Cardiac fibroblast (primary cell): ENCODE measurements around the gene KDSR.

Source experiments
- DNase-seq, 2 donors: peaks; one replicate each; pipeline versions ENCODE4 v3.0.0 to v3.0.0-alpha.2; 2010; ENCODE audit warnings: low read depth in 2 of 2
- H3K4me3 ChIP-seq, 2 donors: replicated peaks in 1 of 2; 1 replicate in 1 of 2; 2 replicates in 1 of 2; pipeline ENCODE4 v1.5.1; 2011; ENCODE audit warnings: low read depth in 2 of 2, low read length in 2 of 2, mild to moderate bottlenecking in 2 of 2, moderate library complexity in 1 of 2
- CTCF ChIP-seq: IDR thresholded peaks from one replicate; pipeline ENCODE4 v1.5.1; 2011; ENCODE audit warnings: low read depth, mild to moderate bottlenecking, low read length, inconsistent platforms

Gene KDSR

DNA sequence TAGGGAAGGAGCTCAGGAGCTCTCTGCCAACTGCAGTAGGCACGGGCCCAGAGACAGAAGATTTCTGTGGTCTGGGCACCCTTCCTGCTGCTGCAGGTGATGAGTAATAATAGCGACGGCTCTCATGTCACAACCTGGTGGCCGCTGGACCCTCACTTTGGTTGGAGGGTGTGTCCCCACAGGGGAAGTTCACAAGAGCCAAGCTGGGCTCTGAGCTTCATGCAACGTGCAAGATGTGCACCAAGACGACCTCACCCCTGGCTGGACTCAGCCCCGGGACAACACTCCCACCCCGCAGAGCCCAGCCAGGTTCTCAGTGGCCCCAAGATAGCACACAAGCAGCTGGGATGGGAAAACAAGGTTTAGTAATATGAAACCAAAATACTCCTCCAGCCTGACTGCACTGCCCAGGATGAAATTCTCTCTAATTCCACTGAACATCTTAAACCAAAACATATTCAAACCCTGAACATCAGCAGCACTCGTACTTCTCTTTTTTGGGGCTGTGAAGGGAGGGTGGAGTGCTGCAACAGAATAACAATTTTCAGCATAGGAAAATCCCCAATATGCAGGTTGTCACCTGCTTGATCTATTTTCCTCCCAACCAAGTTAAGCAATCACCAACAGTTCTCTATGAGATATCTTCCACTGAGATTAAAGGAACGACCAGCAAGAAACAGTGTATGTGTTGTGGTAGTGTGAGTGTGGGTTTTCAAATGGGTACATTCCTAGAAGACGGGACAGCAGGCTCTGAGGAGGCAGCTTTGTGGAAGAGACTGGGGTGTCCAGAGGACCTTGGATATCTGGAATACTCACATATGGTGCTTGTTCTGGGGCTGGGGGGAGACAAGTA, 73.9 kb downstream of the KDSR start:
- H3K4me3 ChIP-seq, result no peak overlapping the region
- no peak for TF ChIP-seq CTCF
- DNase-seq, result no peak

GRCh38 chr18:63291278-63291677, 75.7 kb downstream of the KDSR start:
- H3K4me3 ChIP-seq, result no peak overlapping the region
- DNase-seq, result no peak
- TF ChIP-seq CTCF, result no peak

DNA sequence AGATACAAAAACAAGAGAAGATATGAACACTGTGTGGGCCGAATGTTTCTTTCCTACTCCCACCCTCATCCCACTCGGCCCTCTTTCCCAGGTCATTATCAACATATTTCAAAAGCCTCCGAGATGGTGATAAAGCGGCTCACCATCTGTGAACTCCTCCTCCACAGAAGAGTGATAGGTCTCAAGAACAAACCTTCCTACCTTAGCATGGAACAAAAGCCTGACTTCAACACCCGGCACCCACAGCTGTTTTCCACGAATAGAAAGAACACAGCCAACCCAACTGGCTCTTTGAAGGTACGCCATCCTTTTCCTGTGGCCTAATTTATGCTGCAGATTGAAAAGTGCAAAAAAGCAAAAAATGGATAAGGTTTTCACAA, 76.2 kb downstream of the KDSR start:
- no peak for TF ChIP-seq CTCF
- DNase-seq, result no peak
- H3K4me3 ChIP-seq, result no peak overlapping the region

DNA sequence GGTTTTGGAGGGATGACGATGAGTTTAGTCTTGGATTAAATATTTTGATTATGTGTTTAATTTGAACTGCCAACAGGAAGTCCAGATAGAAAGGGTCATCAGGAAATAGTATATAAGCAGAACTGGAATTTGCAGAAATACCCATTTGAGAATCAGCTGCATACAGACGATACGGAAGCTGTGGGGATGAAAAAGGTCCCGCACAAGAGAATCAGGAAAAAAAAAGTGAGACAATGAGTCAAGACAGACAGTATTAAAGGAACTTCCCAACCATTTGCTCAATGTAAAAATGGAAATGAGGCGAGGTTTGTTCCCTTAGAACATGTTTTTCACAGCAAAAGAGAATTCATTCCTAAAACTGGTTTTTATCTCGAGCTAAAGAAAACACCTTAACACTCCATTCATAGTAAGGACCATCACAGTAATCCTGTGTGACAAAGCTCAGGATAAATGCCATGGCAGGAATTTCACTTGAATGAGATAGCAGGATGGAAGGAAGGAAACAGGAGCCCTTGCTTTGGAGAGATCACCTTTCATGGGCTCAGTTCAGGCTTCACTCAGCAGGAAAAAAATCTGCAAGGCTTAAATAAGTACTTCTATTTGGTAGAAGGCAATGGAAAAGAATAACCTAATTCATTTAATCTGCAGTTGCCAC, 76.7 kb downstream of the KDSR start:
- no peak overlapping the region for H3K4me3 ChIP-seq
- no peak for TF ChIP-seq CTCF

GRCh38 chr18:63288311-63288710, 78.7 kb downstream of the KDSR start:
- DNase-seq, result no peak
- no peak for TF ChIP-seq CTCF
- H3K4me3 ChIP-seq, result no peak overlapping the region

More for the DNA sequence above, 76.7 kb downstream of the KDSR start:
- DNase-seq, result no peak

DNA sequence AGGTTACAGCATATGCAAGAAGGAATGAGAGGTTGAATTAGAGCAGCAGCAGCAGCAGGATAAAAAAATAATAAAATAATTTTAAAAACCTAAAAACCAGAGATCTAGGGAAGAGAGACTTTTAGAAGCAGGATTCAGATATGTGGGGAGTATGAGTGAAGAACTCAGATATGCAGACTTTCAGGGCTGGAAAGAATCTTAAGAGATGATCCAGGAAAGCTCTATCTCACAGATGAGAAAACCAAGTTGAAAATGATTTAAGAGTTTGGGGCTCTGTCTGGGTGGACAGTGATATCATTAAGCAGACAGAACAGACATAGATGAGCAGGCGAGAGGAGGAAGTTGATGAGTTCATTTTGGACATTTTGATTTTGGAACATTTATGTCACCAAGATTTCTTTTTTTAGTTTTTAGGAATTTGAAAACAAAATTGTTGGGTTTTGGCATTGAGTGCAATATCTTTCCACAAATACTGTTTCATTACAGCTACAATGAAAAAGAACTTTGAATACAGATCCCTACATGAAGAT, 79.2 kb downstream of the KDSR start:
- DNase-seq, result no peak
- no peak overlapping the region for H3K4me3 ChIP-seq
- TF ChIP-seq CTCF, result no peak
